ENCODE results near the gene EPSTI1.

Gene EPSTI1

GRCh38 chr13:42946927-42947326 lies 45.1 kb downstream of the EPSTI1 start:
- Histone ChIP-seq H3K4me2 (ENCODE audit: insufficient read depth, low read length) (no peak overlapping the region), H3K9ac (ENCODE audit: low read depth, low read length) (no peak overlapping the region), H3K4me3 (ENCODE audit: low read depth in 1 of 2, low read length in 2 of 2) (no peak overlapping the region), H4K20me1 (ENCODE audit: insufficient read depth, low read length) (no peaks in the 10 kb centered on the region), H3K36me3 (ENCODE audit: insufficient read depth, low read length) (peaks cover 6% of the 10 kb centered on the region; the same call in 1 of the 2 replicates), H3K4me1 (ENCODE audit: insufficient read depth, low read length) (no peaks in the 10 kb centered on the region), H3K27ac (ENCODE audit: low read length) (no peak overlapping the region), H3K27me3 (ENCODE audit: insufficient read depth, low read length, poor library complexity) (no peaks in the 10 kb centered on the region), H3K9me3 (ENCODE audit: insufficient read depth, low read length, severe bottlenecking) (peaks cover 4% of the 10 kb centered on the region), H2AFZ (ENCODE audit: low read depth, low read length) (no peak overlapping the region), H3K79me2 (ENCODE audit: insufficient read depth, low read length) (no peaks in the 10 kb centered on the region)
- no peak for TF ChIP-seq EZH2 (IDR thresholded peaks at IDR 0.05; ENCODE audit: borderline replicate concordance, low read depth, low read length, severe bottlenecking)
- TF ChIP-seq, protein P1, sequence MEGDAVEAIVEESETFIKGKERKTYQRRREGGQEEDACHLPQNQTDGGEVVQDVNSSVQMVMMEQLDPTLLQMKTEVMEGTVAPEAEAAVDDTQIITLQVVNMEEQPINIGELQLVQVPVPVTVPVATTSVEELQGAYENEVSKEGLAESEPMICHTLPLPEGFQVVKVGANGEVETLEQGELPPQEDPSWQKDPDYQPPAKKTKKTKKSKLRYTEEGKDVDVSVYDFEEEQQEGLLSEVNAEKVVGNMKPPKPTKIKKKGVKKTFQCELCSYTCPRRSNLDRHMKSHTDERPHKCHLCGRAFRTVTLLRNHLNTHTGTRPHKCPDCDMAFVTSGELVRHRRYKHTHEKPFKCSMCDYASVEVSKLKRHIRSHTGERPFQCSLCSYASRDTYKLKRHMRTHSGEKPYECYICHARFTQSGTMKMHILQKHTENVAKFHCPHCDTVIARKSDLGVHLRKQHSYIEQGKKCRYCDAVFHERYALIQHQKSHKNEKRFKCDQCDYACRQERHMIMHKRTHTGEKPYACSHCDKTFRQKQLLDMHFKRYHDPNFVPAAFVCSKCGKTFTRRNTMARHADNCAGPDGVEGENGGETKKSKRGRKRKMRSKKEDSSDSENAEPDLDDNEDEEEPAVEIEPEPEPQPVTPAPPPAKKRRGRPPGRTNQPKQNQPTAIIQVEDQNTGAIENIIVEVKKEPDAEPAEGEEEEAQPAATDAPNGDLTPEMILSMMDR (IDR thresholded peaks at IDR 0.05; ENCODE audit: borderline replicate concordance, extremely low read depth, low read length, poor library complexity, severe bottlenecking), result no peak
- no peak for ATAC-seq (ENCODE audit: insufficient read depth, low read depth)
- DNase-seq, result no peak

GRCh38 chr13:42929886-42930535 lies 62.0 kb downstream of the EPSTI1 start:
- TF ChIP-seq, protein P1 (IDR thresholded peaks at IDR 0.05; ENCODE audit: borderline replicate concordance, extremely low read depth, low read length, poor library complexity, severe bottlenecking), result no peak
- no peak for TF ChIP-seq EZH2 (IDR thresholded peaks at IDR 0.05; ENCODE audit: borderline replicate concordance, low read depth, low read length, severe bottlenecking)
- Histone ChIP-seq H3K9me3 (ENCODE audit: insufficient read depth, low read length, severe bottlenecking) (no peaks in the 10 kb centered on the region), H3K4me1 (ENCODE audit: insufficient read depth, low read length) (no peaks in the 10 kb centered on the region), H2AFZ (ENCODE audit: low read depth, low read length) (no peak overlapping the region), H3K79me2 (ENCODE audit: insufficient read depth, low read length) (no peaks in the 10 kb centered on the region), H3K36me3 (ENCODE audit: insufficient read depth, low read length) (peaks cover 10% of the 10 kb centered on the region; the same call in 1 of the 2 replicates), H3K4me3 (ENCODE audit: low read depth in 1 of 2, low read length in 2 of 2) (no peak overlapping the region), H3K4me2 (ENCODE audit: insufficient read depth, low read length) (no peak overlapping the region), H3K27ac (ENCODE audit: low read length) (no peak overlapping the region), H4K20me1 (ENCODE audit: insufficient read depth, low read length) (no peaks in the 10 kb centered on the region), H3K9ac (ENCODE audit: low read depth, low read length) (no peak overlapping the region), H3K27me3 (ENCODE audit: insufficient read depth, low read length, poor library complexity) (no peaks in the 10 kb centered on the region)
- DNase-seq, result no peak
- ATAC-seq (ENCODE audit: insufficient read depth, low read depth), result no peak

DNA sequence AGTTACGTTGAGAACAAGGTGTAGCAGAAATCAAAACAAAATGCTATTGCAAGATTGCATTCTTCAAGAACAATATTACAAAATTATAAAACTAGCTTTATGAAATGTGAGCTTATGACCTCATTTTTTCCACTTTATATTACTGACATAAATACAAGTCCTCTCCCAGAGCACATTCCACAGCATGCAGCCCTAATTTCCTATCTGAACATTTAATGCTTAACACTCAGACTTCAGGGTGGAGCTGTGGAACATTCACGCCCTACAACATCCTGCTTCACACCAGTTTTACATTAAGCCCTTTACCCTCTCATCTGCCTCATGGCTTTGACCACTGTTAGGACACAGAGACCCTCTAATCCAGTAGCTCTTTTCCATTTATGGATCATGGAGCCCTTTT lies 65.5 kb downstream of the EPSTI1 start:
- Histone ChIP-seq H3K4me1 (ENCODE audit: insufficient read depth, low read length) (no peaks in the 10 kb centered on the region), H3K79me2 (ENCODE audit: insufficient read depth, low read length) (no peaks in the 10 kb centered on the region), H2AFZ (ENCODE audit: low read depth, low read length) (no peak overlapping the region), H3K9ac (ENCODE audit: low read depth, low read length) (no peak overlapping the region), H3K4me2 (ENCODE audit: insufficient read depth, low read length) (no peak overlapping the region), H4K20me1 (ENCODE audit: insufficient read depth, low read length) (no peaks in the 10 kb centered on the region), H3K36me3 (ENCODE audit: insufficient read depth, low read length) (peaks cover 13% of the 10 kb centered on the region; the same call in 1 of the 2 replicates), H3K27me3 (ENCODE audit: insufficient read depth, low read length, poor library complexity) (no peaks in the 10 kb centered on the region), H3K4me3 (ENCODE audit: low read depth in 1 of 2, low read length in 2 of 2) (no peak overlapping the region), H3K9me3 (ENCODE audit: insufficient read depth, low read length, severe bottlenecking) (no peaks in the 10 kb centered on the region), H3K27ac (ENCODE audit: low read length) (no peak overlapping the region)
- TF ChIP-seq EZH2 (IDR thresholded peaks at IDR 0.05; ENCODE audit: borderline replicate concordance, low read depth, low read length, severe bottlenecking), result no peak
- TF ChIP-seq, protein P1 (IDR thresholded peaks at IDR 0.05; ENCODE audit: borderline replicate concordance, extremely low read depth, low read length, poor library complexity, severe bottlenecking), result no peak
- DNase-seq, result no peak
- no peak for ATAC-seq (ENCODE audit: insufficient read depth, low read depth)
